Suprapubic skin (tissue), 3 donors: ENCODE data around the gene GNA14.

Source experiments
- POLR2A ChIP-seq, 2 donors: fragments of 450-650 bp; IDR thresholded peaks; one replicate each; pipeline ENCODE4 v1.6.1; 2017; ENCODE audit warnings: antibody characterized with exemption in 2 of 2, mild to moderate bottlenecking in 2 of 2, moderate library complexity in 2 of 2
- TF ChIP-seq, protein P1 (sequence below), 2 donors: fragments of 200-600 bp in 1 of 2; fragments of 450-650 bp in 1 of 2; sonication (generic) in 1 of 2; IDR thresholded peaks; one replicate each; pipeline ENCODE4 v1.5.1; 2016 to 2019; ENCODE audit warnings: antibody characterized with exemption in 2 of 2, mild to moderate bottlenecking in 1 of 2, moderate library complexity in 1 of 2

DNA sequence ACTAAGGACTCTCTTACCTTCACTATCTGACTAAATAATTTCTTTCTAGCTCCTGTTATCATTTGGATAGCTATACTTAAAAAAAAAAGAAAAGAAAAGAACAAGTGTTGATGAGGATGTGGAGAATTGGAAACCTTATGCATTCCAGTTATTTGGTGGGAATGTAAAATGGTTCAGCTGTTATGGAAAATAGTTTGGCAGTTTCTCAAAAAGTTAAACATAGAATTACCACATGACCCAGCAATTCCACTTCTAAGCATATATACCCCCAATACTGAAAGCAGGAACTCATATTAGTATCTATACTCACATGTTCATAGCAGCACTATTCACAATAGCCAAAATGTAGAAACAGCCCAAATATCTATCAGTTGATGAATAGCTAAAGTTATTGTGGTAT lies 61.1 kb downstream of the GNA14 start:
- TF ChIP-seq, protein P1, sequence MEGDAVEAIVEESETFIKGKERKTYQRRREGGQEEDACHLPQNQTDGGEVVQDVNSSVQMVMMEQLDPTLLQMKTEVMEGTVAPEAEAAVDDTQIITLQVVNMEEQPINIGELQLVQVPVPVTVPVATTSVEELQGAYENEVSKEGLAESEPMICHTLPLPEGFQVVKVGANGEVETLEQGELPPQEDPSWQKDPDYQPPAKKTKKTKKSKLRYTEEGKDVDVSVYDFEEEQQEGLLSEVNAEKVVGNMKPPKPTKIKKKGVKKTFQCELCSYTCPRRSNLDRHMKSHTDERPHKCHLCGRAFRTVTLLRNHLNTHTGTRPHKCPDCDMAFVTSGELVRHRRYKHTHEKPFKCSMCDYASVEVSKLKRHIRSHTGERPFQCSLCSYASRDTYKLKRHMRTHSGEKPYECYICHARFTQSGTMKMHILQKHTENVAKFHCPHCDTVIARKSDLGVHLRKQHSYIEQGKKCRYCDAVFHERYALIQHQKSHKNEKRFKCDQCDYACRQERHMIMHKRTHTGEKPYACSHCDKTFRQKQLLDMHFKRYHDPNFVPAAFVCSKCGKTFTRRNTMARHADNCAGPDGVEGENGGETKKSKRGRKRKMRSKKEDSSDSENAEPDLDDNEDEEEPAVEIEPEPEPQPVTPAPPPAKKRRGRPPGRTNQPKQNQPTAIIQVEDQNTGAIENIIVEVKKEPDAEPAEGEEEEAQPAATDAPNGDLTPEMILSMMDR (IDR thresholded peaks at IDR 0.05), result no peak
- TF ChIP-seq POLR2A (IDR thresholded peaks at IDR 0.05), result no peak
